Glomerular visceral epithelial cell (primary cell): ENCODE results near the gene KRTAP27-1.

Experiments
- DNase-seq: peaks from one replicate; pipeline ENCODE4 v3.0.0-alpha.2; 2016; ENCODE audit errors: extremely low spot score

The KRTAP27-1 gene

DNA sequence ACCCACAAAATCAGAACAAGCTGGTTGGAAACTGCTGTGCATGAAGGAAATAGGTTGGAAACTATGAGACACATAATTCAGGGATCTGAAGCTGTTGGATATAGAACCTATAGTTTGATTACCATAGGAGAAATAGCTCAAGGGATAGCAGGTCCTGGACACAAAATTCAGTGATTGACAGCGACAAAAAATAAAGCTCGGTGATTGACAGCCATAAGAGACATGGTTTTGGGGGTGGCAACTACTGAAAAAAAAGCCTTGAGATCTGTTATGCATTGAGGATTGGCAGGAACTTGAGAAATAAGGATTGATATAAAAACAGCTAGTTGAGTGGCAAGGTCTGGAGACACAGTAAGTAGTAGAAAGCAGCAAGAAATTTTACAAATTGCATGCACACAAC is 48.3 kb downstream of the KRTAP27-1 start, which contains the start of gene KRTAP25-1:
TSS of gene KRTAP25-1 (minus strand) at position 300 of the 400 bp plus-strand sequence. CDS start at position 276, 24 bp downstream.
- DNase-seq: no peak
